HG02970 (cell line): ENCODE measurements around the gene WWC2.

ENCODE experiments used
- ATAC-seq: cut with Tn5 transposase; IDR thresholded peaks from one replicate; pipeline ENCODE4 v1.9.1; 2021; ENCODE audit warnings: mild to moderate bottlenecking, moderate library complexity, moderate number of reproducible peaks; ENCODE audit not compliant: unreplicated experiment, low FRiP score

WWC2 gene

GRCh38 chr4:183285886-183286285 is 186.8 kb downstream of the WWC2 start:
- ATAC-seq: no peak

- no peak for ATAC-seq
Measured at GRCh38 chr4:183286590-183287308, 187.7 kb downstream of the WWC2 start.

GRCh38 chr4:183287309-183287659 is 188.2 kb downstream of the WWC2 start:
- ATAC-seq: peak; percentile 78

- ATAC-seq: peak; percentile 69
Measured at GRCh38 chr4:183287677-183288076, 188.6 kb downstream of the WWC2 start.

- no peak for ATAC-seq
Measured at GRCh38 chr4:183288955-183289354, 189.9 kb downstream of the WWC2 start.

- ATAC-seq: no peak
Measured at GRCh38 chr4:183289688-183290087, 190.6 kb downstream of the WWC2 start.

- no peak for ATAC-seq
Measured at GRCh38 chr4:183291070-183291469, 192.0 kb downstream of the WWC2 start.

GRCh38 chr4:183295711-183296110 is 196.7 kb downstream of the WWC2 start:
- no peak for ATAC-seq

- ATAC-seq: no peak
Measured at GRCh38 chr4:183297675-183298074, 198.6 kb downstream of the WWC2 start.

- ATAC-seq: no peak
Measured at GRCh38 chr4:183299464-183299863, 200.4 kb downstream of the WWC2 start.

- no peak for ATAC-seq
Measured at GRCh38 chr4:183300070-183300469, 201.0 kb downstream of the WWC2 start.

- ATAC-seq: no peak
Measured at GRCh38 chr4:183300655-183301054, 201.6 kb downstream of the WWC2 start.

GRCh38 chr4:183303301-183303700 is 204.2 kb downstream of the WWC2 start:
- ATAC-seq: no peak

GRCh38 chr4:183304067-183304466 is 205.0 kb downstream of the WWC2 start:
- peak; percentile 56 for ATAC-seq

- no peak for ATAC-seq
Measured at GRCh38 chr4:183304538-183304937, 205.5 kb downstream of the WWC2 start.

- ATAC-seq: no peak
Measured at GRCh38 chr4:183306811-183307210, 207.8 kb downstream of the WWC2 start.

- ATAC-seq: no peak
Measured at GRCh38 chr4:183312841-183313240, 213.8 kb downstream of the WWC2 start.

GRCh38 chr4:183314336-183314735 is 215.3 kb downstream of the WWC2 start:
- ATAC-seq: no peak

GRCh38 chr4:183314806-183315205 is 215.7 kb downstream of the WWC2 start:
- no peak for ATAC-seq

- ATAC-seq: no peak
Measured at GRCh38 chr4:183318656-183319055, 219.6 kb downstream of the WWC2 start.

- ATAC-seq: no peak
Measured at GRCh38 chr4:183320211-183321059, 221.4 kb downstream of the WWC2 start, which contains the start of gene CLDN22. TSS of gene CLDN22 (minus strand) at chr4:183320276. CDS start at chr4:183320218, 58 bp downstream.

GRCh38 chr4:183321079-183321478 is 222.0 kb downstream of the WWC2 start:
- ATAC-seq: no peak
